ENCODE results near the gene LMTK2. TPM values are rescaled to one million over a fixed set of nuclear protein-coding genes. Genes with fewer than 3 reads are reported as not detected.

The LMTK2 gene
- total RNA-seq, 1 donor from 2014 or later: 8.4 TPM

DNA sequence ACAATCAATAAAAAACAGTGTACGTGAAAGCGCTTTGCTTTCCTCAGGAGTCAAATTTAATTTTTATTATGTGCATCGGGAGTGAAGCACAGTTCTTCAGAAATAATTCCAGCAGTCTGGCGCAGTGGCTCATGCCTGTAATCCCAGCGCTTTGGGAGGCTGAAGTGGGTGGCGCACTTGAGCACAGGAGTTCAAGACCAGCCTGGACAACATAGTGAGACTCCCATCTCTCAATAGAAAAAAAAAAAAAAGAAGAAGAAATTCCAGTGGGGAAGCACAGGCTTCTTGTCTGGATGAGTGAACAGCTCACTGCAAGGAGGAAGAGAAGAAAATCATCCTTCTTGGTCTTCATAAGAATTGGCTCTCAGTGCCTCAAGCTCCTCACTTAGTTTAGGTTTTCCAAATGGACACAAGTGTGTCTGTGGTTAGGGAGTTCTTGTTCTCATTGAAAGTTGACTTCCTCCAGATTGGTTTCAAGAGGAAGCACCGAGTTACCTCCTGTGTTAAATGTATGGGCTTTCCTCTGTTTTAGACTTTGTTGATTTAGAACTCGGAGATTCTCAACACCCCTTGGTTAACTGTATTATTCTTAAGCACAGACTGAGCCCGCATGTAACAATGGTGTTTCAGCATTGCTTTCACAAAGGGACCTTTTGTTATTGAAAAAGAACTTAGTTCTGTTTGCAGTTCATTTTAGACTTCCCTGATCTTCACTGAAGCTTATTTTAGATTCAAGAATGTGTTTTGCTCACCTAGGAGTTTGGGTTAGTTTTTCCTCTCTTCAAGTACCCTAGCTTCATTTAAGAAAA, 28.0 kb downstream of the LMTK2 start:
- peaks cover 10 to 26% (median 11%) of the 10 kb centered on the region in 3 donors for H3K4me1 ChIP-seq (ENCODE audit: control insufficient read depth in 3 of 3, insufficient read depth in 3 of 3, low read length in 3 of 3)
- no peaks in the 10 kb centered on the region for H3K27me3 ChIP-seq (ENCODE audit: control insufficient read depth in 3 of 3, insufficient read depth in 3 of 3, low read length in 3 of 3)
- no peak overlapping the region for H3K4me3 ChIP-seq (ENCODE audit: low read length in 3 of 3)
- H3K9me3 ChIP-seq (ENCODE audit: control insufficient read depth in 3 of 3, low read length in 3 of 3): no peaks in the 10 kb centered on the region
- H3K9ac ChIP-seq (ENCODE audit: low read depth in 1 of 3, low read length in 3 of 3): no peak overlapping the region
- no peak overlapping the region for H3K27ac ChIP-seq (ENCODE audit: low read depth, low read length)
- H3K36me3 ChIP-seq (ENCODE audit: control insufficient read depth in 3 of 3, insufficient read depth in 3 of 3, low read length in 3 of 3): peaks cover 8 to 13% (median 9%) of the 10 kb centered on the region in 3 donors

DNA sequence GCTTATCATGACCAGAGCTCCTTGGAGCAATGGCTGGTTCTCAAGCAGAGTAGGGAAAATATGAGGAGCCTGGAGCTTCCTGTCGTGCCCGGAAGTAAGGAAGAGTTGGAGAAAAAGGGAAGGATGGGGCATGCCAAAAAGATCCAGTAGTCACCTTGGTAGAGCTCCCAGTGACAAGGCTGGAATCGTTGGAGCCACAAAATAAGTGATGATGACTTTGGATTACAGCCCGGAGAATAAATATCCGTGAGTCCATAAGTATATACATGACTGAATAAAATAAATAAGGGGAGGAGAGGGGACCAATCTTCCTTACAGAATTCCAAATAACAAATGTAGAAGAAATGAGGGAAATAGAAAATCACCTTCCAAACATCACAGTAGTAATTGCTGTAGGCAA, 29.3 kb downstream of the LMTK2 start:
- Histone ChIP-seq H3K4me3 (ENCODE audit: low read length in 3 of 3) (no peak overlapping the region), H3K27me3 (ENCODE audit: control insufficient read depth in 3 of 3, insufficient read depth in 3 of 3, low read length in 3 of 3) (no peaks in the 10 kb centered on the region), H3K27ac (ENCODE audit: low read depth, low read length) (no peak overlapping the region), H3K9me3 (ENCODE audit: control insufficient read depth in 3 of 3, low read length in 3 of 3) (no peaks in the 10 kb centered on the region), H3K4me1 (ENCODE audit: control insufficient read depth in 3 of 3, insufficient read depth in 3 of 3, low read length in 3 of 3) (peaks cover 10 to 20% (median 11%) of the 10 kb centered on the region in 3 donors), H3K36me3 (ENCODE audit: control insufficient read depth in 3 of 3, insufficient read depth in 3 of 3, low read length in 3 of 3) (peaks cover 9 to 13% (median 11%) of the 10 kb centered on the region in 3 donors), H3K9ac (ENCODE audit: low read depth in 1 of 3, low read length in 3 of 3) (no peak overlapping the region)

DNA sequence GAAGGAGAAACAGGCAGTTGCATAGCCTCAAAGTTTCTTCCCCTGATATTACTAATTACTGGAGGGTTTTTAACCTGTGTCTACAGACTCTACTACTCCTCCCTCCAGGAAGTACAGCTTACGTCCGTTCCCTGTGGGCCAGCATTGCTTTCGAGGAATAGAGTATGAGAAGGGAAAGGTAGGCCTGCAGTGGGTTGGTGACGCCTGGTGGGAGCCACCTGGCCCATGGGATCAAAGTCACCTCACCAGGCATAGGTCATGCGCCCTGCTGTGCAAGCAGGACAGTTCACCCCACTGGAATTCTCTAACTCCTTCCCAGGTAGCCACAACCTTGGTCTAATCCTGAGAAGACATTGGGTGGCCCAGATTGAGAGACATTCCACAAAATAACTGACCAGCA, 29.8 kb downstream of the LMTK2 start:
- peaks cover 10 to 20% (median 10%) of the 10 kb centered on the region in 3 donors for H3K4me1 ChIP-seq (ENCODE audit: control insufficient read depth in 3 of 3, insufficient read depth in 3 of 3, low read length in 3 of 3)
- no peak overlapping the region for H3K27ac ChIP-seq (ENCODE audit: low read depth, low read length)
- no peak overlapping the region for H3K9ac ChIP-seq (ENCODE audit: low read depth in 1 of 3, low read length in 3 of 3)
- peaks cover 10 to 16% (median 14%) of the 10 kb centered on the region in 3 donors for H3K36me3 ChIP-seq (ENCODE audit: control insufficient read depth in 3 of 3, insufficient read depth in 3 of 3, low read length in 3 of 3)
- H3K4me3 ChIP-seq (ENCODE audit: low read length in 3 of 3): no peak overlapping the region
- no peaks in the 10 kb centered on the region for H3K27me3 ChIP-seq (ENCODE audit: control insufficient read depth in 3 of 3, insufficient read depth in 3 of 3, low read length in 3 of 3)
- no peaks in the 10 kb centered on the region for H3K9me3 ChIP-seq (ENCODE audit: control insufficient read depth in 3 of 3, low read length in 3 of 3)

DNA sequence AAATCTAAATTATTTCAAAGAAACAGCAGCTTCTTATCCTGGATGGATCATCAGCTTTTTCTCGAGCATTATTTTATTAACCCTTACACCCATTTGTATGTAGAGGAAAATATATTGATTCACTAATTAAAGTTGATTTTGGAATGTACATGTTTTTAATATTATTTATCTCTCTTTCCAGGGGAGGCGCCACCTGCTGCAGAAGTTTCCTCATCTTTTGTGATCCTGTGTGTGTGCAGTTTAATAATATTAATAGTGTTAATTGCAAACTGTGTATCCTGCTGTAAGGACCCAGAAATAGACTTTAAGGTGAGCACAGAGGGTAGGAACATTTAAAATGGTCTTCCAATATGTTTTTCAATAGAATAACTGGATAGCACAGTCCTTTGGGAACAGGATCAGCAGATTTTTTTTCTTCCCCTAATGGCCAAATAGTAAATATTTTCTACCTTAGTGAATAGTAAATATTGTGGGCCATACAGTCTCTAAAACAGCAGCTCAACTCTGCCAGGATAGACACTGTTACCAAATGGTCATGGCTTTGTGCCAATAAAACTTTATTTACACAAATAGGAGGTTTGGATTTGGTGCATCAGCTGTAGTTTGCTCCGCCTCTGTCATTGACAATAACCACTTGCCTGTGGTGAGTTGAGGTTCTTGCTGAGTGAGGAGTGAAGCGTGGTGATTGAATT, 30.6 kb downstream of the LMTK2 start:
- peaks cover 4 to 13% (median 8%) of the 10 kb centered on the region in 3 donors for H3K4me1 ChIP-seq (ENCODE audit: control insufficient read depth in 3 of 3, insufficient read depth in 3 of 3, low read length in 3 of 3)
- H3K4me3 ChIP-seq (ENCODE audit: low read length in 3 of 3): no peak overlapping the region
- no peak overlapping the region for H3K9ac ChIP-seq (ENCODE audit: low read depth in 1 of 3, low read length in 3 of 3)
- H3K36me3 ChIP-seq (ENCODE audit: control insufficient read depth in 3 of 3, insufficient read depth in 3 of 3, low read length in 3 of 3): peaks cover 13 to 22% (median 17%) of the 10 kb centered on the region in 3 donors
- no peaks in the 10 kb centered on the region for H3K27me3 ChIP-seq (ENCODE audit: control insufficient read depth in 3 of 3, insufficient read depth in 3 of 3, low read length in 3 of 3)
- H3K27ac ChIP-seq (ENCODE audit: low read depth, low read length): no peak overlapping the region
- H3K9me3 ChIP-seq (ENCODE audit: control insufficient read depth in 3 of 3, low read length in 3 of 3): no peaks in the 10 kb centered on the region

DNA sequence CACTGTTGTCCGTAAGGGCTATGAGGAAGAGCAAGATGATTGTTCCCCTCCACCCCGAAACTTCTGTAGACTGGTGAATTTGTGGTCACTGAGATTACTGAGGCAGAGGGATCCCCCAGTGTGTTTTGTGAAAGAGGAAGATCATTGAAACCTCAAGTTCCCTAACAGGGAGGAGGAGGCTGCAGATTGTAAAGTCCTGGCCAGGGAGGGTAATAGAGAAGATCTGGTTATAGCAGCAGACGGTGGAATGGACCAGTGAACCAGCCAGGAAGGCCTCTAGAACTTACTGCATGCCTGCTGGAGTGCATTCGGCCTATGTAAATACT, 31.1 kb downstream of the LMTK2 start:
- H3K27me3 ChIP-seq (ENCODE audit: control insufficient read depth in 3 of 3, insufficient read depth in 3 of 3, low read length in 3 of 3): no peaks in the 10 kb centered on the region
- H3K9me3 ChIP-seq (ENCODE audit: control insufficient read depth in 3 of 3, low read length in 3 of 3): no peaks in the 10 kb centered on the region
- no peak overlapping the region for H3K9ac ChIP-seq (ENCODE audit: low read depth in 1 of 3, low read length in 3 of 3)
- H3K4me3 ChIP-seq (ENCODE audit: low read length in 3 of 3): no peak overlapping the region
- no peak overlapping the region for H3K27ac ChIP-seq (ENCODE audit: low read depth, low read length)
- H3K36me3 ChIP-seq (ENCODE audit: control insufficient read depth in 3 of 3, insufficient read depth in 3 of 3, low read length in 3 of 3): peaks cover 14 to 22% (median 21%) of the 10 kb centered on the region in 3 donors
- H3K4me1 ChIP-seq (ENCODE audit: control insufficient read depth in 3 of 3, insufficient read depth in 3 of 3, low read length in 3 of 3): peaks cover 4 to 11% (median 8%) of the 10 kb centered on the region in 3 donors

DNA sequence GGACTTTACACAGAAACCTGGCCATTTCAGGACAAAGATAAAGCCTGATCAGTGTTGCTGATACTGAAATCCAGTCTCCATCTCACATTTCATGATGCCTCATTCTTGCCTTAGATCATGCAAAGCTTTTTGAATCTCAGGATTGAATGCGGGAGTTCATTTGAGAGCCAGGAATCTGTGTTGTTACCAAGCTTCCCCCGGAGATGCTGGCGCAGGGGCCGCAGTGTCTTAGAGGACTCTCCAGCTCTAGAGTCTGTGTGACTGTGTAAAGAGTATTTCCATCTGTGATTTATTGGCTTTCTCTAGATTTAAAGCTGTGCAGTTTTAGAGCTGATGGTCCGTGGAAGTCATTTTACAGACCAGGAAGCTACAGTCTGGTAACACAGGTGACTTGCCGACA, 32.0 kb downstream of the LMTK2 start:
- H3K4me3 ChIP-seq (ENCODE audit: low read length in 3 of 3): no peak overlapping the region
- H3K36me3 ChIP-seq (ENCODE audit: control insufficient read depth in 3 of 3, insufficient read depth in 3 of 3, low read length in 3 of 3): peaks cover 16 to 29% (median 24%) of the 10 kb centered on the region in 3 donors
- no peaks in the 10 kb centered on the region for H3K27me3 ChIP-seq (ENCODE audit: control insufficient read depth in 3 of 3, insufficient read depth in 3 of 3, low read length in 3 of 3)
- no peak overlapping the region for H3K27ac ChIP-seq (ENCODE audit: low read depth, low read length)
- no peak overlapping the region for H3K9ac ChIP-seq (ENCODE audit: low read depth in 1 of 3, low read length in 3 of 3)
- no peaks in the 10 kb centered on the region for H3K9me3 ChIP-seq (ENCODE audit: control insufficient read depth in 3 of 3, low read length in 3 of 3)
- H3K4me1 ChIP-seq (ENCODE audit: control insufficient read depth in 3 of 3, insufficient read depth in 3 of 3, low read length in 3 of 3): peaks cover 2 to 5% (median 4%) of the 10 kb centered on the region in 3 donors

DNA sequence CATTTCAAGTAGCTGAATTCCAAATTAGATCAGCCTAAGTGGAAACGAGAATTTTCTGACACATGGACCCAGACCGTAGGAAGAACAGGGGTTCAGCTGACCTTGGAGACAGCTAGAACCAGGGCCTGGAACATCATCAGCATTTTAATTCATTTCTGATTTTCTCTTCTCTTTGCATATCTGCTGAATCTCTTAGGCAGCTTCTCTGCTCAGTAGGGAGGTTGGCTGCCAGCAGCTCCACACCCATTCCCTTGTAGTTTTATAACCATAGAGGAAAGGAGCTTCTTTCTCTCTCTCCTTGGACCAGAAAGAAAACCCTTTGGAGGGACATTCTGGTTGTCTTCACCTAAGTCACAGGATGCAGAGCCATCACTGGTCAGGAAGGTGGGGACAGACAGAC, 36.0 kb downstream of the LMTK2 start:
- Histone ChIP-seq H3K4me1 (ENCODE audit: control insufficient read depth in 3 of 3, insufficient read depth in 3 of 3, low read length in 3 of 3) (no peaks in the 10 kb centered on the region), H3K27me3 (ENCODE audit: control insufficient read depth in 3 of 3, insufficient read depth in 3 of 3, low read length in 3 of 3) (no peaks in the 10 kb centered on the region), H3K9me3 (ENCODE audit: control insufficient read depth in 3 of 3, low read length in 3 of 3) (no peaks in the 10 kb centered on the region), H3K4me3 (ENCODE audit: low read length in 3 of 3) (no peak overlapping the region), H3K36me3 (ENCODE audit: control insufficient read depth in 3 of 3, insufficient read depth in 3 of 3, low read length in 3 of 3) (peaks cover 14 to 30% (median 22%) of the 10 kb centered on the region in 3 donors), H3K9ac (ENCODE audit: low read depth in 1 of 3, low read length in 3 of 3) (no peak overlapping the region), H3K27ac (ENCODE audit: low read depth, low read length) (no peak overlapping the region)

DNA sequence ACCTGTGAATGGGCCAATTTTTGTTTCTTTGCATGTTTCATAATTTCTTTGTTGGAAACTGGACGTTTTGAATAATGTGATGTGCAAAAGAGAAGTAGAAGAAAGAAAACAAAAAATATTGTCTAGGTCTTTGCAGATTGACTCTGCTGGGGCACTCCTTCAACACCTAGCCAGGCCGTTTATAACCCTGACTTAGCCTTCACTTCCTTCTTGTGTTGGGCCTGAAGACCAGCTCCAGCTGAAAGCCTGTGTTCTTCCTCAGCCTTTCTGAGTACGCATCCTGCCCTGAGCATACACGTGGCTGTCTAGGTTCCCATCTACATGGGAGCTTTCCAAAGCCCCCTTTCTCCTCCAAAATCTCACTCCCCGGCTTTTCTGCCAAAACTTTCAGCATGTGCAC, 41.9 kb downstream of the LMTK2 start:
- Histone ChIP-seq H3K27me3 (ENCODE audit: control insufficient read depth in 3 of 3, insufficient read depth in 3 of 3, low read length in 3 of 3) (no peaks in the 10 kb centered on the region), H3K27ac (ENCODE audit: low read depth, low read length) (no peak overlapping the region), H3K36me3 (ENCODE audit: control insufficient read depth in 3 of 3, insufficient read depth in 3 of 3, low read length in 3 of 3) (peaks cover 15 to 20% (median 19%) of the 10 kb centered on the region in 3 donors), H3K9me3 (ENCODE audit: control insufficient read depth in 3 of 3, low read length in 3 of 3) (no peaks in the 10 kb centered on the region), H3K9ac (ENCODE audit: low read depth in 1 of 3, low read length in 3 of 3) (no peak overlapping the region), H3K4me3 (ENCODE audit: low read length in 3 of 3) (no peak overlapping the region), H3K4me1 (ENCODE audit: control insufficient read depth in 3 of 3, insufficient read depth in 3 of 3, low read length in 3 of 3) (no peaks in the 10 kb centered on the region)

DNA sequence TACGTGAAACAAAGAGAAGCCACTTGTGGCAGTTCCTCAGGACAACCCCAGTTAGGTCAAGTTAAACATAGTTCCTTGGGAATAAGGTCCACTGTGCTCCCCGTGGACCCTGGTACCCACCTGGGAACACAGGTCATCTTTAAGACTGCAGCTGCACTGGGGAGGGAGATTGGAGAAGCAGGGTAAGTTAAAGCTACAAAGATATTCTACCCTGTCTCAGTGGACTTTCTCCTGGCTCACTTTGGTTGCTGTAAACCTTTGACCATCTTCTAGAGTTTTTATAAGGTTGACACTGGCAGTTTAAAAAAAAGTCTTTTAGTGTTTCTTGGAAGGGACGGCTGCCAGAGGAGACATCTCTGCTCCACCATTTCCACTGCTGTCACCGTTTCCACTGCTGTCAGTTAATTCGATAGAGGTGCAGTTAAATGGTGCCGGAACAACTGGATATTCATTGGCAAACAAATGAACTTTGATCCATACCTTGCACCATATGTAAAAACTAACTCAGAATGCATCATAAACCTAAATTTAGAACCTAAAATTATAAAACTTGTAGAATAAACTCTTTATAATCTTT, 42.5 kb downstream of the LMTK2 start:
- Histone ChIP-seq H3K27ac (ENCODE audit: low read depth, low read length) (no peak overlapping the region), H3K36me3 (ENCODE audit: control insufficient read depth in 3 of 3, insufficient read depth in 3 of 3, low read length in 3 of 3) (peaks cover 15 to 18% (median 18%) of the 10 kb centered on the region in 3 donors), H3K9me3 (ENCODE audit: control insufficient read depth in 3 of 3, low read length in 3 of 3) (no peaks in the 10 kb centered on the region), H3K4me1 (ENCODE audit: control insufficient read depth in 3 of 3, insufficient read depth in 3 of 3, low read length in 3 of 3) (no peaks in the 10 kb centered on the region), H3K27me3 (ENCODE audit: control insufficient read depth in 3 of 3, insufficient read depth in 3 of 3, low read length in 3 of 3) (no peaks in the 10 kb centered on the region), H3K9ac (ENCODE audit: low read depth in 1 of 3, low read length in 3 of 3) (no peak overlapping the region), H3K4me3 (ENCODE audit: low read length in 3 of 3) (no peak overlapping the region)

DNA sequence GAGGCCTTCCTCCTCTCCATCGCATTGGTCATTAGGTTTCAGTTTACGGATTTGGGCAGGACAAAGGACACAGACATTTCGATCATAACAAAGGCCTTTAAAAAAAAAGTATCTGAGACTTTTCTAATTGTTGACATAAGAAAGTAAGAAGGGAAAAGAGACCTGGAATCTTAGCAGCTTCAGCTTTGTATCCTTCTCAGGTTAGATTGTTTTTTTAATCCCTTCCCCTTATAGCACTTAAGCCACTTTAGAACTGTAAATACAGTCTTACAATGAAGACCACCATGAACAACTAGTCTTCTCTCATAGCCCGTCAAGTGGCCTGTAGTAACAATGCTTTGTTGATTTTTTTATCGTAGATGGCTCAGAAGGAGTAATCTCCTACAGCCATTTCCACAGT, 45.2 kb downstream of the LMTK2 start:
- H3K27ac ChIP-seq (ENCODE audit: low read depth, low read length): no peak overlapping the region
- no peaks in the 10 kb centered on the region for H3K27me3 ChIP-seq (ENCODE audit: control insufficient read depth in 3 of 3, insufficient read depth in 3 of 3, low read length in 3 of 3)
- H3K4me3 ChIP-seq (ENCODE audit: low read length in 3 of 3): no peak overlapping the region
- no peak overlapping the region for H3K9ac ChIP-seq (ENCODE audit: low read depth in 1 of 3, low read length in 3 of 3)
- peaks cover 18 to 37% (median 37%) of the 10 kb centered on the region in 3 donors for H3K36me3 ChIP-seq (ENCODE audit: control insufficient read depth in 3 of 3, insufficient read depth in 3 of 3, low read length in 3 of 3)
- H3K4me1 ChIP-seq (ENCODE audit: control insufficient read depth in 3 of 3, insufficient read depth in 3 of 3, low read length in 3 of 3): no peaks in the 10 kb centered on the region
- H3K9me3 ChIP-seq (ENCODE audit: control insufficient read depth in 3 of 3, low read length in 3 of 3): no peaks in the 10 kb centered on the region
